OCI-LY7 (cell line): ENCODE results near the gene DYNLT4. TPM values are rescaled to one million over a fixed set of nuclear protein-coding genes. Genes with fewer than 3 reads are reported as not detected.

Experiments
- BruUV-seq: library from RNA; stranded (reverse); fragments of 400-500 nt; replicated peaks from 2 replicates; lab custom pipeline; 2021; lab: Mats Ljungman, UMichigan
- CTCF ChIA-PET: fragments of 300-600 bp; sonication (Branson Sonifier 250); formaldehyde crosslinking; loops from one replicate; lab custom pipeline; 2022; ENCODE audit warnings: antibody characterized with exemption; ENCODE audit not compliant: unreplicated experiment; lab: Charles Lee
- POLR2A ChIA-PET: fragments of 300-600 bp; sonication (Branson Sonifier 250); formaldehyde crosslinking; loops from one replicate; lab custom pipeline; 2022; ENCODE audit warnings: antibody characterized with exemption; lab: Charles Lee
- DNase-seq: peaks from one replicate; pipeline ENCODE4 v3.0.0-alpha.2; 2015; ENCODE audit warnings: low spot score
- H2AFZ ChIP-seq: fragments of 200-600 bp; sonication (generic), shearing (Covaris generic); 2 replicates; pipeline ENCODE4 v1.6.1; 2014; ENCODE audit warnings: mild to moderate bottlenecking, antibody characterized with exemption, low read length, moderate library complexity
- H3K27ac ChIP-seq: fragments of 200-600 bp; sonication (generic); 2 replicates; pipeline ENCODE4 v1.5.1; 2014; ENCODE audit warnings: mixed run types, low read depth, mild to moderate bottlenecking, moderate library complexity, low read length, inconsistent platforms; ENCODE audit not compliant: poor library complexity, severe bottlenecking
- H3K36me3 ChIP-seq: fragments of 200-600 bp; sonication (generic); 2 replicates; pipeline ENCODE4 v1.6.1; 2014; ENCODE audit warnings: mild to moderate bottlenecking, antibody characterized with exemption, low read length, moderate library complexity, mixed read lengths; ENCODE audit not compliant: insufficient read depth
- H3K4me1 ChIP-seq: fragments of 200-600 bp; sonication (generic); 2 replicates; pipeline ENCODE4 v1.5.1; 2014; ENCODE audit warnings: mild to moderate bottlenecking, low read length; ENCODE audit not compliant: insufficient read depth, poor library complexity, severe bottlenecking
- H3K4me2 ChIP-seq: fragments of 200-600 bp; sonication (generic); 2 replicates; pipeline ENCODE4 v1.6.1; 2014; ENCODE audit warnings: mild to moderate bottlenecking, low read length
- H3K4me3 ChIP-seq: fragments of 200-600 bp; sonication (generic); 2 replicates; pipeline ENCODE4 v1.5.1; 2014; ENCODE audit warnings: mild to moderate bottlenecking, low read depth, low read length; ENCODE audit not compliant: poor library complexity, severe bottlenecking
- H3K79me2 ChIP-seq: fragments of 200-600 bp; sonication (generic); 2 replicates; pipeline ENCODE4 v1.6.1; 2016; ENCODE audit warnings: low read depth, mild to moderate bottlenecking, low read length, moderate library complexity, mixed read lengths; ENCODE audit not compliant: insufficient read depth
- H3K9me2 ChIP-seq: fragments of 200-600 bp; sonication (generic); 2 replicates; pipeline ENCODE4 v1.6.1; 2016; ENCODE audit warnings: mild to moderate bottlenecking, low read length, mixed read lengths; ENCODE audit not compliant: insufficient read depth
- H3K9me3 ChIP-seq: fragments of 200-600 bp; sonication (generic); 2 replicates; pipeline ENCODE4 v1.6.1; 2014; ENCODE audit warnings: mild to moderate bottlenecking, mixed run types, low read length, mixed read lengths
- H4K20me1 ChIP-seq: fragments of 200-600 bp; sonication (generic); 2 replicates; pipeline ENCODE4 v1.6.1; 2014; ENCODE audit warnings: mild to moderate bottlenecking, antibody characterized with exemption, low read length, moderate library complexity, mixed read lengths; ENCODE audit not compliant: insufficient read depth
- EZH2phosphoT487 ChIP-seq: fragments of 200-600 bp; sonication (generic); IDR thresholded peaks from 2 replicates; pipeline ENCODE4 v1.6.1; 2018; ENCODE audit warnings: low read depth, borderline replicate concordance, mild to moderate bottlenecking, mixed run types, antibody characterized with exemption, low read length, moderate library complexity, mixed read lengths
- intact Hi-C: fragments of 100-400 bp; cut with micrococcal nuclease; formaldehyde crosslinking; loops from one replicate; pipeline ENCODE4 v1.10.0; 2022; ENCODE audit not compliant: unreplicated experiment
- total RNA-seq, 2 experiments: library from RNA; depleted of rRNA in 1 of 2; stranded (reverse); fragments of >200 nt in 1 of 2; shearing (Covaris generic) in 1 of 2; gene quantifications; 2 replicates each; pipeline ENCODE4 v1.2.3, GENCODE V29; 2014 to 2022
- TF ChIP-seq, protein P1 (sequence below): fragments of 200-600 bp; sonication (generic); conservative IDR thresholded peaks from 2 replicates; pipeline ENCODE4 v1.5.1; 2014; ENCODE audit warnings: mild to moderate bottlenecking, antibody characterized with exemption, low read length, moderate library complexity, mixed read lengths

DYNLT4 gene
- total RNA-seq, 2 experiments from 2014 or later = not detected

DNA sequence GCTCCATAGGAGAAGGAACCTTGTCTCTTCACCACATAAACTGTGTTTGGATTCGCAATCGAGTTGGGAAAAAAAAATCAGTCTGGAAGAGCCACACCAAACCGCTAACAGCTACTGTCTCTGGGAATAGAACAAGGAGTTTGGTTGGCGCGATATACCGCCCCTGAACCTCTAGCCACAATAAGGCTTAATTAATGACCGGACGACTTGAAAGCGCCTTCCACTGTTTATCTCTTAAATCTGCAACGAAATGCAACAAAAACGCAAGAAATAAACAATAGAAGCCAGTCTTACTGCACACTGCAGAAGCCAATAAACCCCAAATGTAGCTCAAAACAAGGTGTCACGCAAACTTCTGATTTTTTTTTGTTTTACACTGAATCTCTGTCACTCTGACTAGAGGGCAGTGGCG, 12.1 kb upstream of the DYNLT4 start:
- Histone ChIP-seq H3K27ac (peak overlapping the region; percentile 93), H3K4me3 (peak overlapping the region; percentile 67), H3K36me3 (no peaks in the 10 kb centered on the region), H3K9me2 (no peaks in the 10 kb centered on the region), H3K4me1 (peaks cover 37% of the 10 kb centered on the region), H3K9me3 (no peaks in the 10 kb centered on the region), H3K4me2 (peak overlapping the region; percentile 92), H4K20me1 (no peaks in the 10 kb centered on the region), H3K79me2 (no peaks in the 10 kb centered on the region), H2AFZ (peak overlapping the region; percentile 70)
- no peak for DNase-seq
- ChIA-PET CTCF (interaction anchor here (1.4 to 1.6 kb wide), 2 partner anchors 10 to 19 kb away, joined by 4 to 6 read pairs; partner anchors contain the start of gene PLK3), POLR2A (interaction anchor here (0.7 to 6.7 kb wide), 18 partner anchors 10 to 192 kb away, joined by 3 to 83 read pairs (median 4); partner anchors contain the start of genes BTBD19, HECTD3, PLK3 and RNU5D-1)
- intact Hi-C loops = loop anchor here (1.0 to 2.0 kb wide), 4 partner anchors 20 to 98 kb away; partner anchors contain the start of gene RNU5D-1
- TF ChIP-seq EZH2phosphoT487 = no peak
- TF ChIP-seq, protein P1, sequence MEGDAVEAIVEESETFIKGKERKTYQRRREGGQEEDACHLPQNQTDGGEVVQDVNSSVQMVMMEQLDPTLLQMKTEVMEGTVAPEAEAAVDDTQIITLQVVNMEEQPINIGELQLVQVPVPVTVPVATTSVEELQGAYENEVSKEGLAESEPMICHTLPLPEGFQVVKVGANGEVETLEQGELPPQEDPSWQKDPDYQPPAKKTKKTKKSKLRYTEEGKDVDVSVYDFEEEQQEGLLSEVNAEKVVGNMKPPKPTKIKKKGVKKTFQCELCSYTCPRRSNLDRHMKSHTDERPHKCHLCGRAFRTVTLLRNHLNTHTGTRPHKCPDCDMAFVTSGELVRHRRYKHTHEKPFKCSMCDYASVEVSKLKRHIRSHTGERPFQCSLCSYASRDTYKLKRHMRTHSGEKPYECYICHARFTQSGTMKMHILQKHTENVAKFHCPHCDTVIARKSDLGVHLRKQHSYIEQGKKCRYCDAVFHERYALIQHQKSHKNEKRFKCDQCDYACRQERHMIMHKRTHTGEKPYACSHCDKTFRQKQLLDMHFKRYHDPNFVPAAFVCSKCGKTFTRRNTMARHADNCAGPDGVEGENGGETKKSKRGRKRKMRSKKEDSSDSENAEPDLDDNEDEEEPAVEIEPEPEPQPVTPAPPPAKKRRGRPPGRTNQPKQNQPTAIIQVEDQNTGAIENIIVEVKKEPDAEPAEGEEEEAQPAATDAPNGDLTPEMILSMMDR = peak; percentile 55
- no TSS peak for BruUV-seq

GRCh38 chr1:44817771-44818495, 10.8 kb upstream of the DYNLT4 start:
- Histone ChIP-seq H3K4me2 (0 out of 2 replicates have a peak overlapping the region, but pooled peaks have one; percentile 92), H3K36me3 (no peaks in the 10 kb centered on the region)
- DNase-seq = no peak

More at GRCh38 chr1:44817771-44818495, 10.8 kb upstream of the DYNLT4 start:
- ChIA-PET POLR2A (interaction anchor here (0.9 to 6.7 kb wide), 8 partner anchors 8 to 193 kb away, joined by 3 to 83 read pairs (median 18); partner anchors contain the start of genes BTBD19, HECTD3 and RNU5D-1), CTCF (interaction anchor here (1.4 kb wide), 1 partner anchor 9 kb away, joined by 6 read pairs; no protein-coding TSS in a partner anchor)
- intact Hi-C loops = loop anchor here (2.0 kb wide), 1 partner anchor 19 kb away; no protein-coding TSS in a partner anchor
- no peaks in the 10 kb centered on the region for H3K9me3 ChIP-seq
- peaks cover 37% of the 10 kb centered on the region for H3K4me1 ChIP-seq
- no peaks in the 10 kb centered on the region for H4K20me1 ChIP-seq
- BruUV-seq = no TSS peak
- TF ChIP-seq EZH2phosphoT487 = no peak
- TF ChIP-seq, protein P1 = no peak
- no peak overlapping the region for H2AFZ ChIP-seq
- H3K79me2 ChIP-seq = no peaks in the 10 kb centered on the region
- no peaks in the 10 kb centered on the region for H3K9me2 ChIP-seq
- no peak overlapping the region for H3K27ac ChIP-seq
- no peak overlapping the region for H3K4me3 ChIP-seq
